Measurements from ENCODE around the gene MOSMO.

MOSMO gene

DNA sequence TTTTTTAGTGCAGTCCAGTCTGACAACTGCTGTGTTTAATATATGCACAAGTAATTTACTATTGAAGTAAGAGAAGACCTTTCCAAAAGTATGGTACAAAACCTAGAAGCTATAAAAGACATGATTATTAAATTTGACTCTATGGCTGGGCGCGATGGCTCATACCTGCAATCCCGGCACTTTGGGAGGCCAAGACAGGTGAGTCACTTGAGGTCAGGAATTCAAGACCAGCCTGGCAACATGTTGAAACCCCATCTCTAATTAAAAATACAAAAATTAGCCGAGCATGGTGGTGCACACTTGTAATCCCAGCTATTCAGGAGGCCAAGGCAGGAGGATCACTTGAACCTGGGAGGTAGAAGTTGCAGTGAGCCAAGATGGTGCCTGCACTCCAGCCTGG is 43.1 kb downstream of the MOSMO start:
- no peaks in the 10 kb centered on the region for H3K4me1 Mint-ChIP-seq

DNA sequence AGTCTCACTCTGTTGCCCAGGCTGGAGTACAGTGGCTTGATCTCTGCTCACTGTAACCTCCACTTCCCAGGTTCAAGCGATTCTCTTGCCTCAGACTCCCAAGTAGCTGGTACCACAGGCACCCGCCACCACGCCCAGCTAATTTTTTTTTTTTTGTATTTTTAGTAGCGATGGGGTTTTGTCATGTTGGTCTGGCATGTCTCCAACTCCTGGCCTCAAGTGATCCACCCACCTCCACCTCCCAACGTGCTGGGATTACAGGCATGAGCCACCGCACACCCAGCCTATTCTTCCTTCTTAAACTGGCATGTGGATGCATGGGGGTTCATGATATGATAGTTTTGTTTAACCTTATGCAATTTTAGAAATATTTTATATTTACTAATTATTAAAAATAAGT is 45.1 kb downstream of the MOSMO start:
- Mint-ChIP-seq H3K27me3 (ENCODE audit: low read depth) (no peaks in the 10 kb centered on the region), H3K4me1 (no peaks in the 10 kb centered on the region), H3K27ac (no peak overlapping the region), H3K4me3 (no peak overlapping the region), H3K36me3 (ENCODE audit: low read depth) (peaks cover 3% of the 10 kb centered on the region), H3K9me3 (no peaks in the 10 kb centered on the region)
- no peak for TF ChIP-seq CTCF (IDR thresholded peaks at IDR 0.05; ENCODE audit: unreplicated experiment in 3 of 3)

More for the DNA sequence above, 43.1 kb downstream of the MOSMO start:
- no peaks in the 10 kb centered on the region for H3K36me3 Mint-ChIP-seq (ENCODE audit: low read depth)
- no peaks in the 10 kb centered on the region for H3K9me3 Mint-ChIP-seq
- H3K4me3 Mint-ChIP-seq: no peak overlapping the region
- no peak overlapping the region for H3K27ac Mint-ChIP-seq
- no peak for TF ChIP-seq CTCF (IDR thresholded peaks at IDR 0.05; ENCODE audit: unreplicated experiment in 3 of 3)
- no peaks in the 10 kb centered on the region for H3K27me3 Mint-ChIP-seq (ENCODE audit: low read depth)

- Mint-ChIP-seq H3K9me3 (no peaks in the 10 kb centered on the region), H3K27ac (no peak overlapping the region), H3K4me3 (no peak overlapping the region), H3K27me3 (ENCODE audit: low read depth) (no peaks in the 10 kb centered on the region), H3K4me1 (no peaks in the 10 kb centered on the region), H3K36me3 (ENCODE audit: low read depth) (peaks cover 3% of the 10 kb centered on the region)
- no peak for TF ChIP-seq CTCF (IDR thresholded peaks at IDR 0.05; ENCODE audit: unreplicated experiment in 3 of 3)
These were observed 46.0 kb downstream of the MOSMO start for GRCh38 chr16:22053921-22054341.

GRCh38 chr16:22054847-22055590 is 47.1 kb downstream of the MOSMO start:
- no peaks in the 10 kb centered on the region for H3K9me3 Mint-ChIP-seq
- H3K27ac Mint-ChIP-seq: no peak overlapping the region
- peaks cover 3% of the 10 kb centered on the region for H3K36me3 Mint-ChIP-seq (ENCODE audit: low read depth)

GRCh38 chr16:22055881-22056280 is 48.0 kb downstream of the MOSMO start:
- Mint-ChIP-seq H3K27ac (no peak overlapping the region), H3K9me3 (no peaks in the 10 kb centered on the region), H3K36me3 (ENCODE audit: low read depth) (peaks cover 3% of the 10 kb centered on the region), H3K4me1 (no peaks in the 10 kb centered on the region), H3K27me3 (ENCODE audit: low read depth) (no peaks in the 10 kb centered on the region), H3K4me3 (no peak overlapping the region)
- peak in 1 of 3 experiments; percentile 18 for TF ChIP-seq CTCF (IDR thresholded peaks at IDR 0.05; ENCODE audit: unreplicated experiment in 3 of 3)

More at GRCh38 chr16:22054847-22055590, 47.1 kb downstream of the MOSMO start:
- no peak for TF ChIP-seq CTCF (IDR thresholded peaks at IDR 0.05; ENCODE audit: unreplicated experiment in 3 of 3)
- no peaks in the 10 kb centered on the region for H3K27me3 Mint-ChIP-seq (ENCODE audit: low read depth)
- H3K4me3 Mint-ChIP-seq: no peak overlapping the region
- H3K4me1 Mint-ChIP-seq: no peaks in the 10 kb centered on the region

DNA sequence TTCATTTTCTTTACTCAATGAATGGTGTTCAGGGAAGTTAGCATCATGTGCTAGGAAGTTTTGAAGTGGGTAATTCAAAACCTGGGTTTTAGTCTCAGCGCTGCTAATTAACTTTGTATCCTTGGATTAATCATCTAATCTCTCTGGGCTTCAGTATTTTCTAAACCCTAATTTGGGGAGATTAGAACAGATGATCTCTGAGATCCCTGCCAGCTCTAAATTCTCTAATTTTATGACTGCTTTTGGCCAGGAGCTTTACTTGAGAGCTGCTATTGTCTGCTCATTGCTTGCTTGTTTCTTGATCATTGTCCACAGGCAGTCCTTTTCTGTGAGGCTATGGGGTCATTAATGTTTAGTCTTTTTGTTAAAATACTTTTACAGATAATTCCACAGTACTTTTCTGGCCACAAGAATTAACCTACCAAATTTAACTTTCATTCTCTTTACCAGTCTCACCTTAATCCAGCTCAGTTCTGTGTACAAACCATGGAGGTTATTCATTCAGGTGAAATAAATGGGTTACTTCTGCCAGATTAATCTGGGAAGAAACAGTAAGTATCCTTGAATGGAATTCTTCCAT is 56.1 kb downstream of the MOSMO start:
- no peak overlapping the region for H3K4me3 Mint-ChIP-seq
- H3K4me1 Mint-ChIP-seq: no peaks in the 10 kb centered on the region
- no peak overlapping the region for H3K27ac Mint-ChIP-seq
- H3K9me3 Mint-ChIP-seq: peaks cover 7% of the 10 kb centered on the region
- H3K27me3 Mint-ChIP-seq (ENCODE audit: low read depth): no peaks in the 10 kb centered on the region
- peaks cover 17% of the 10 kb centered on the region for H3K36me3 Mint-ChIP-seq (ENCODE audit: low read depth)
- TF ChIP-seq CTCF (IDR thresholded peaks at IDR 0.05; ENCODE audit: unreplicated experiment in 3 of 3): no peak
